SH-SY5Y (cell line): ENCODE results near the gene HES4.

Experiments used
- GATA2 ChIP-seq: IDR thresholded peaks from 2 replicates; pipeline ENCODE4 v1.6.1; 2011; ENCODE audit warnings: mild to moderate bottlenecking, low read depth, low read length
- GATA3 ChIP-seq: IDR thresholded peaks from 2 replicates; pipeline ENCODE4 v1.6.1; 2011; ENCODE audit warnings: low read depth, mild to moderate bottlenecking, low read length, moderate library complexity

GRCh38 chr1:952603-953002, 47.3 kb downstream of the HES4 start:
- no peak for TF ChIP-seq GATA2
- no peak for TF ChIP-seq GATA3
